ENCODE data around the gene PHLDB1. TPM values are rescaled to one million over a fixed set of nuclear protein-coding genes. Genes with fewer than 3 reads are reported as not detected.

Gene PHLDB1
- polyA plus RNA-seq, 3 donors, result 0.17 TPM; not detected in 2

- intact Hi-C loops (cut with micrococcal nuclease), result no loop called here
- 96% methylated on average over 12 of the region's 19 CpGs for WGBS (ENCODE audit: insufficient coverage)
- DNase-seq, result no peak
- Histone ChIP-seq H3K9ac (ENCODE audit: insufficient read depth, low read length, poor library complexity, severe bottlenecking) (no peak overlapping the region), H3K79me2 (ENCODE audit: insufficient read depth, low read length) (no peaks in the 10 kb centered on the region), H2AFZ (ENCODE audit: insufficient read depth, low read depth, low read length, poor library complexity, severe bottlenecking) (no peak overlapping the region), H3K27ac (ENCODE audit: low read depth in 1 of 2, low read length in 2 of 2) (no peak overlapping the region), H3K4me2 (replicated peaks; ENCODE audit: extremely low read depth, low read length, poor library complexity, severe bottlenecking) (no peak overlapping the region), H3K4me1 (ENCODE audit: control insufficient read depth in 1 of 2, insufficient read depth in 2 of 2, low read length in 2 of 2) (peaks cover 3 to 8% of the 10 kb centered on the region in 2 donors), H3K4me3 (replicated peaks in 1 of 3; ENCODE audit: low read depth in 2 of 3, low read length in 3 of 3) (no peak overlapping the region), H4K20me1 (ENCODE audit: insufficient read depth, low read length) (no peaks in the 10 kb centered on the region), H3K36me3 (replicated peaks in 1 of 2; ENCODE audit: control insufficient read depth in 1 of 2, insufficient read depth in 2 of 2, low read length in 2 of 2) (no peaks in the 10 kb centered on the region), H3K27me3 (ENCODE audit: control insufficient read depth in 2 of 2, insufficient read depth in 2 of 2, low read length in 2 of 2) (no peaks in the 10 kb centered on the region), H3K9me3 (replicated peaks in 1 of 2; ENCODE audit: control insufficient read depth in 1 of 2, insufficient read depth in 1 of 2, low read length in 2 of 2) (no peaks in the 10 kb centered on the region)
- Mint-ChIP-seq H3K4me3 (no peak overlapping the region), H3K9me3 (no peaks in the 10 kb centered on the region), H3K27me3 (ENCODE audit: low read depth in 3 of 3) (peaks cover 6 to 16% (median 14%) of the 10 kb centered on the region in 3 donors), H3K36me3 (no peaks in the 10 kb centered on the region), H3K4me1 (peaks cover 6% of the 10 kb centered on the region), H3K27ac (no peak overlapping the region)
- no peak for TF ChIP-seq CTCF (IDR thresholded peaks at IDR 0.05)
These were observed 54.2 kb downstream of the PHLDB1 start for GRCh38 chr11:118661425-118662301.

GRCh38 chr11:118662401-118663271, 55.2 kb downstream of the PHLDB1 start:
- H3K27ac ChIP-seq (ENCODE audit: low read depth in 1 of 2, low read length in 2 of 2), result no peak overlapping the region
- peaks cover 3 to 8% of the 10 kb centered on the region in 2 donors for H3K4me1 ChIP-seq (ENCODE audit: control insufficient read depth in 1 of 2, insufficient read depth in 2 of 2, low read length in 2 of 2)
- no peaks in the 10 kb centered on the region for H4K20me1 ChIP-seq (ENCODE audit: insufficient read depth, low read length)
- 98% methylated on average over 6 of the region's 8 CpGs for WGBS (ENCODE audit: insufficient coverage)
- H3K9ac ChIP-seq (ENCODE audit: insufficient read depth, low read length, poor library complexity, severe bottlenecking), result no peak overlapping the region
- Mint-ChIP-seq H3K27ac (no peak overlapping the region), H3K27me3 (ENCODE audit: low read depth in 3 of 3) (peaks cover 6 to 16% (median 15%) of the 10 kb centered on the region in 3 donors), H3K4me1 (peaks cover 6% of the 10 kb centered on the region), H3K9me3 (no peaks in the 10 kb centered on the region), H3K36me3 (no peaks in the 10 kb centered on the region), H3K4me3 (no peak overlapping the region)
- TF ChIP-seq CTCF (IDR thresholded peaks at IDR 0.05), result no peak
- intact Hi-C loops (cut with micrococcal nuclease), result no loop called here
- no peak overlapping the region for H3K4me2 ChIP-seq (replicated peaks; ENCODE audit: extremely low read depth, low read length, poor library complexity, severe bottlenecking)
- no peaks in the 10 kb centered on the region for H3K79me2 ChIP-seq (ENCODE audit: insufficient read depth, low read length)
- no peaks in the 10 kb centered on the region for H3K27me3 ChIP-seq (ENCODE audit: control insufficient read depth in 2 of 2, insufficient read depth in 2 of 2, low read length in 2 of 2)
- no peaks in the 10 kb centered on the region for H3K9me3 ChIP-seq (replicated peaks in 1 of 2; ENCODE audit: control insufficient read depth in 1 of 2, insufficient read depth in 1 of 2, low read length in 2 of 2)
- no peaks in the 10 kb centered on the region for H3K36me3 ChIP-seq (replicated peaks in 1 of 2; ENCODE audit: control insufficient read depth in 1 of 2, insufficient read depth in 2 of 2, low read length in 2 of 2)
- no peak overlapping the region for H2AFZ ChIP-seq (ENCODE audit: insufficient read depth, low read depth, low read length, poor library complexity, severe bottlenecking)
- no peak overlapping the region for H3K4me3 ChIP-seq (replicated peaks in 1 of 3; ENCODE audit: low read depth in 2 of 3, low read length in 3 of 3)
- no peak for DNase-seq

Measured in CD14-positive monocyte (primary cell).